GM21576 (cell line): ENCODE results near the gene LCOR.
"Not testable (repeated sequence)": the region's sequence is repeated elsewhere in the genome, so short reads cannot be mapped to it uniquely, and the experiment has no call there.

ENCODE experiments used
- ATAC-seq: cut with Tn5 transposase; IDR thresholded peaks from one replicate; pipeline ENCODE4 v1.9.1; 2021; ENCODE audit warnings: mild to moderate bottlenecking, moderate library complexity; ENCODE audit not compliant: unreplicated experiment

LCOR gene

DNA sequence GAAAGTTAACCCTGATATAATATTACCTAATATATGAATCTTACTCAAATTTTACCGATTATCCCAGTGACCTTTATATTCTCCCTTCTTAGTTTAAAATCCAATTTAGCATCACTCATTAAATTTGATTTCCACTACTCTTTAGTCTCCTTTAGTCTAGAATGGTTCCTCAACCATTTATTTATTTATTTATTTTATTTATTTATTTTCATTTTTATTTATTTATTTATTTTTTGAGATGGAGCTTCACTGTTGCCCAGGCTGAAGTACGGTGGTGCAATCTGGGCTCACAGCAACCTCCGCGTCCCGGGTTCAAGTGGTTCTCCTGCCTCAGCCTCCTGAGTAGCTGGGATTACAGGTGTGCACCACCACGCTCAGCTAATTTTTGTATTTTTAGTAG is 92.8 kb downstream of the LCOR start:
- no peak for ATAC-seq

- no peak for ATAC-seq
Observed at GRCh38 chr10:96930469-96930868, 98.4 kb downstream of the LCOR start.

DNA sequence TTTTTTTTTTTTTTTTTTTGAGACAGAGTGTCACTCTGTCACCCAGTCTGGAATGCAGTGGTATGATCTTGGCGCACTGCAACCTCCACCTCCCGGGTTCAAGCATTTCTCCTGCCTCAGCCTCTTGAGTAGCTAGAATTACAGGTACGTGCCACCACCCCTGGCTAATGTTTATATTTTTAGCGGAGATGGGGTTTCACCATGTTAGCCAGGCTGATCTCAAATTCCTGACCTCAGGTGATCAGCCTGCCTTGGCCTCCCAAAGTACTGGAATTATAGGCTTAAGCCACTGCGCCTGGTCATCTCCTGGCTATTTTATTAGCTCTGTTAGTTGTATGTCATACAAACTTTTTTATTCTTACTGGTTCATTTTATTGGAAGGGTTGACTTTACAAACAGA is 103.0 kb downstream of the LCOR start:
- no peak for ATAC-seq

DNA sequence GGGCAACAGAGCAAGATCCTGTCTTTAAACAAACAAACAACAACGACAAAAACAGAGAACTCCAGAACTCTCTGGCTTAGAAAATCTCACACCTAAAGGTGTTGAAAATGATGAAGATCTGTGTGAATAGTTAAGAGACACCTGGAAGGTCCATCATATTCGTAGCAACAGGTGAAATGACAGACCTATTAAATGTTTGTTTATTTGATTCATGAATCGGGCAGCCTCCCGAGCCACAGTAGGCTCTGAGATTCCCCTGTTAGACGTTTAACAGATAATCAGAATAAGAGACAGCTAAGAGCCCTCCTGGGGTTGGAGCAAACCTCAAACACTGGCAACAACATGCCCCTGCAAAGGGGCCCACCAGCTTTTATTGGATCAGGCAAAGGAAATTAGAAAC is 103.7 kb downstream of the LCOR start:
- ATAC-seq, result no peak

GRCh38 chr10:96943161-96943560 is 111.1 kb downstream of the LCOR start:
- ATAC-seq, result not testable (repeated sequence)

GRCh38 chr10:96947036-96947435 is 114.9 kb downstream of the LCOR start:
- no peak for ATAC-seq

DNA sequence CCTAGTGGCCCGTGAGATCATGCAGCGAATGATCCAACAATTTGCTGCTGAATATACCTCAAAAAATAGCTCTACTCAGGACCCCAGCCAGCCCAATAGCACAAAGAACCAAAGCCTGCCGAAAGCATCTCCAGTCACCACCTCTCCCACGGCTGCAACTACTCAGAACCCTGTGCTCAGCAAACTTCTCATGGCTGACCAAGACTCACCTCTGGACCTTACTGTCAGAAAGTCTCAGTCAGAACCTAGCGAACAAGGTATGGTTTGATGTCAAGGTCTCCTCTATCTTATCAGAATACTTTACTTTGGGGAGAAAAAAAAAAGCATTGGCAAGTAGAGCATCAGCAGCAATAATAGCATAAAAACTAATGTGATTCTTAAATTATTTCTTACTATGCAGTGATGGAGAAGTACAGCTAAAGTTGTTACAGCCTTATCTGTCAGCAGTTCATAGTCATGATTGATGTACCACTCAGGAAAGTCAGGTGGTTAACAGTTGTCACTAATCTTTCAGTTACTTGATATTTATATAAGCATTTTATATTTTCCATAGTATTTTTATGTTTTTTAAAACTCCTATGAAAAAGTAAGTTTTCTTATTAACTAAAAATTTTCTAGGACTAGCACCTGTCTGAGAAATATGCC is 117.1 kb downstream of the LCOR start:
- no peak for ATAC-seq

- no peak for ATAC-seq
Observed at GRCh38 chr10:96951954-96952353, 119.9 kb downstream of the LCOR start.

GRCh38 chr10:96955794-96956193 is 123.7 kb downstream of the LCOR start:
- ATAC-seq, result no peak

GRCh38 chr10:96958071-96958470 is 126.0 kb downstream of the LCOR start:
- no peak for ATAC-seq

DNA sequence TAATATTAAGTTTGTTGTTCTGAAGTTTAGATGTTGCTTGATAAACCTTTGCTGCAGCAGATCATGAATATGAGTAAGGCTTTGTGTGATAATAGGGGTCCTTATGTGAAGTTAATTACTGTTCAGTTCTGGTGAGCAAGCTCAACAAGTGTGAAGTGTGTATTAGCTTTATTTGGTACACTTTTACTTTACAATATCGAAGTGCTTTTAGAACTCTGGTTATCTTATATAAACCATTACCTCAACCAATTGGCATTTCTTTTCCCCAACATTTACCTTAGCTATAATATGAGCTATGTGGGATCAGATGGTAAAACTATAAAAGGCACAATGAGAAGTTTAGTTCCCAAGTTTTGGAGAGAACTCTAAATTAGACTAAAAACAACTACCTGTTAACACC is 127.6 kb downstream of the LCOR start:
- no peak for ATAC-seq

DNA sequence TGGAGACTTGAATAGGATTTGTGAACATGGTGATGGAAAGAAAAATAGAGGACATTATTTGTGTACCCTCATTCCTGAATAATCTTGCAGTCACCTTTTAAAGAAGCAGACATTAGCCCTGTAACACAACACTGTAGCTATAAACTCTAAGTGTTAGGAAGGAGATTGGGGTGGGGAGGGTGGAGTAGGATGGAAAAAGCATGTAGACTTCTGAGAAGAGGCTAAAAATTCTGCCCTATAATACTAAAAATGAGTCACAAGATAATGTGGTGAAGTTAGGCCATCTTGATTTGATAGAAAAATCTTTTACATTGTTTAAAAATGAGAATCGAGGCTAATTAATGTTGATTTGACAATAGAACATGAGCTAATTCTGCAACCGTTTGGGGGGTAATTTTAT is 128.8 kb downstream of the LCOR start:
- no peak for ATAC-seq

DNA sequence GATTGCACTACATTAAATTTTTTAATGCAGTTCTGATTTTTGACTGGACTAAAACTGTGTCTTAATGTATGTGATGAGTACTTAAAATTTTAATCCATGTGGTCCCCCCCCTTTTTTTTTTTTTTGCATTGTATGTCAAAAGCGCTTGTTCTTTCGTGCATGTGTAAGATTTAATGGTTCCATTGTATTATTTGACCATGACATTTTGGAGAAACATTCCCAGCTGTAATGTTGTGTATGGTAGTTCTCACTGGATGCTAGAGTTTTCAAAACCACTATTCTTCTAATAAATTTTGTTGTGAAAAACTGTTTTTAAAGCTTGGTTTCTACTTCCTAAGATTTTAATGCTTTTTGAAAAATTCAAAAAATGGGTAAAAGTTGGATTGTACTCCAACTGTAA is 132.0 kb downstream of the LCOR start:
- ATAC-seq, result no peak

GRCh38 chr10:96967847-96968246 is 135.7 kb downstream of the LCOR start:
- ATAC-seq, result no peak

DNA sequence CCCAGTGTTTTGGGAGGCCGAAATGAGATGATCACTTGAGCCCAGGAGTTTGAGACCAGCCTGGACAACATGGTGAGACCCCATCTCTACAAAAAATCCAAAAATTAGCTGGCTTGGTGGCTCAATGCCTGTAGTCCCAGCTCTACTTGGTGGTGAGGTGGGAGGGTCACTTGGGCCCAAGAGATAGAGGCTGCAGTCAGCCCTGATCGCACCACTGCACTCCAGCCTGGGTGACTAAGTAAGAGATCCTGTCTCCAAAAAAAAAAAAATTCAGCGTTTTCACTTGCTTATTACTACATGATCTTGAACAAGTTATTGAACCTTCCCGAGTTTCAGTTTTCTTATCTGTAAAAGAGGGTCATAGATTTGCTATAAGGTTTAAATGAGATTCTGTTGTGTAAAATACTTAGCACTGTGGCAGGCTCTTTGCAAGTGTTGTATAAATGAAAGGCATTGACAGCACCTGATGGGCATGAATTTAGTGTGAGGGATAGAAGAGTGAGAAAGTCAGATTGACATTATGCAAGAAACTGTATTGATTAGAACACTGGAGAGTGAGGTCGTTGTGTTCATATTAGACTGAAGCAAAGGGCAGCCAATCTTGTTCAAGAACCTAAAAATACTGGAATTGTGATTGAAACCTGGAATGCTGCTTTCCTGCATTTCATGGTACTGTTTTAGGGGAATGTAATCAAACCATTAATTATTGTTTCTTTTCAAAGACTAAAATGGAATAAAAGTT is 136.8 kb downstream of the LCOR start:
- no peak for ATAC-seq

DNA sequence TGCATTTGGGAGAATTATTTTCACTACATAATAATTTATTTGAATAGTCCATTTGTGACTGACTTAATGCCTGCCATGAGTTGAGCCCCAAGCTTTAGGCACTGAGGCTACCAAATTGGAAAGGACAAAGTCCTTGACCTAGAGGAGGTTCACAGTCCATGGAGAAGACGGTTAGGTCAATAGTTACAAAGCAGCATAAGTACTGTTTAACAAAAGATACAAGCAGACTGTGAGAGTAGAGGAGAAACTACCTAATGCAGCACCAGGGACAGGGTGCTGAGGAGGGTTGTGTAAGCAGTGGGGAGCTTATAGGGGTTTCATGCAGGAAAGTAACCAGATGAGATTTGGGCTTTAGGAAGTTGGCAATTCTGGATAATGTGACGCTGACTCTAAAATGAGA is 139.2 kb downstream of the LCOR start:
- no peak for ATAC-seq

- ATAC-seq, result no peak
Observed at GRCh38 chr10:96972264-96972663, 140.2 kb downstream of the LCOR start.

GRCh38 chr10:96973809-96974747 is 142.0 kb downstream of the LCOR start:
- ATAC-seq, result peak; percentile 34

GRCh38 chr10:96975136-96975535 is 143.0 kb downstream of the LCOR start:
- no peak for ATAC-seq

DNA sequence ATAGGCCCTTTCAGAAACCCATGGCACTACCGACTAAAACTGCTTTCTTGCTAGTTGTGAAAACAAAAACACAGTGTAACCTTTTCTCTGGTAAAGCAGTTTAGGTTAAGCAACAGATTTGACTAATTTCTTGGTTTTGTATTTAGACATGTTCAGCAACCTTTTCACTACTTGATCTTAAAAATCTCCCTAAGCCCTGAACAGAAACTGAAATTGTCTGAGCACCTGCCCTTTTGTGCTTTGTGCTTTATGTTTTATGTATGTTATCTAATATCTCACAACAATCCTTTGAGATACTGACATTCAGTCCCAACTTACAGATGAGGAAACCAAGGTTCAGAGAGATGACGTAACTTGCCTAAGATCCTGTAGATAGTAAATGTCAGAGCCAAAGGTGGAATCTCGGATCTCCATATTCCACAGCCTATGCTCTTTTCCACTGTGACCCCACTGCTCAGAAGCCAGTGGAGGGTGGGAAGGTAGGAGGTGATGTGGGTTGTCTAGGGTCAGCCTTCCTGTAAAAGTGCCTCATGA is 146.6 kb downstream of the LCOR start:
- ATAC-seq, result no peak

DNA sequence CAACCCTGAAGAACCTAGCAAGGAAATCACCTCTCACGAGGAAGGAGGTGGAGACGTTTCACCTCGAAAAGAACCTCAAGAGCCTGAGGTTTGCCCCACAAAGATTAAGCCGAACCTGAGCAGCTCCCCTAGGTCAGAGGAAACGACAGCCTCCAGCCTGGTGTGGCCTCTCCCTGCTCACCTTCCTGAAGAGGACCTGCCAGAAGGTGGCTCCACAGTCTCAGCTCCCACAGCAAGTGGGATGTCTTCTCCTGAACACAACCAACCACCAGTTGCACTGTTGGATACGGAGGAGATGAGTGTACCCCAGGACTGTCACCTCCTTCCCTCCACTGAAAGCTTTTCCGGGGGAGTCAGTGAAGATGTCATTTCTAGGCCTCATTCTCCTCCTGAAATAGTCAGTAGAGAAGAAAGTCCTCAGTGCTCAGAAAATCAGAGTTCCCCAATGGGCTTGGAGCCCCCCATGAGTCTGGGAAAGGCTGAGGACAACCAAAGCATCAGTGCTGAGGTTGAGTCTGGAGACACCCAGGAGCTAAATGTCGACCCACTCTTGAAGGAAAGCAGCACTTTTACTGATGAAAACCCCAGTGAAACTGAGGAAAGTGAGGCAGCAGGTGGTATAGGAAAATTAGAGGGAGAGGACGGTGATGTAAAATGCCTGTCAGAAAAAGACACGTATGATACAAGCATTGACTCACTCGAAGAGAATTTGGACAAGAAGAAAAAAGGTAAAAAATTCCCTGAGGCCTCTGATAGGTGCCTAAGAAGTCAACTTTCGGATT is 150.2 kb downstream of the LCOR start:
- no peak for ATAC-seq
